Measurements from ENCODE around the gene PJVK. TPM values are rescaled to one million over a fixed set of nuclear protein-coding genes. Genes with fewer than 3 reads are reported as not detected.
A peak's percentile ranks its signal among the peaks of the same experiment; 100 is the strongest.

PJVK gene
- 1.8 TPM for polyA plus RNA-seq (2013, experiment 1 of 2)
- 1.6 TPM for polyA plus RNA-seq (2013, experiment 2 of 2)

GRCh38 chr2:178450774-178451525 is at the start of gene PJVK, which contains the start of gene PRKRA:
Gene PJVK, plus strand, starts transcription at chr2:178451378. Its CDS starts 2,032 bp downstream, at chr2:178453410.
Gene PRKRA, minus strand, starts transcription at chr2:178451175. Its CDS starts 145 bp downstream, at chr2:178451030.
- peak within 1 kb of the TSS; percentile 98 for H2AFZ ChIP-seq (ENCODE audit: low read depth, low read length)
- peak within 1 kb of the TSS; percentile 71 for H2BK120ac ChIP-seq (ENCODE audit: low read depth, low read length)
- peak within 1 kb of the TSS; percentile 91 for H2AK5ac ChIP-seq (ENCODE audit: low read length, severe bottlenecking)
- peak within 1 kb of the TSS; percentile 98 for H2BK15ac ChIP-seq (ENCODE audit: low read depth, poor library complexity, severe bottlenecking)
- H3K18ac ChIP-seq (ENCODE audit: low read depth in 1 of 2, low read length in 2 of 2) = peak within 1 kb of the TSS; percentile 87 to 100
- H2BK12ac ChIP-seq (ENCODE audit: low read length in 2 of 2) = peak within 1 kb of the TSS; percentile 44 to 95
- no peaks in the 10 kb centered on the region for H3K27me3 ChIP-seq (ENCODE audit: control insufficient read depth in 1 of 2, insufficient read depth in 1 of 2, low read length in 2 of 2)
- H3K79me1 ChIP-seq (replicated peaks; ENCODE audit: low read length, poor library complexity, severe bottlenecking) = peaks cover 22% of the 10 kb centered on the region
- H2BK5ac ChIP-seq (ENCODE audit: low read depth, low read length, poor library complexity, severe bottlenecking) = peak within 1 kb of the TSS; percentile 98
- H3K4ac ChIP-seq (ENCODE audit: low read depth in 1 of 2, low read length in 2 of 2) = peak within 1 kb of the TSS; percentile 90 to 98
- 1% methylated on average over 68 of the region's 76 CpGs for WGBS
- no peaks in the 10 kb centered on the region for H3K9me3 ChIP-seq (ENCODE audit: control insufficient read depth, low read length)
- H3K27ac ChIP-seq (ENCODE audit: low read length, poor library complexity, severe bottlenecking) = peak within 1 kb of the TSS; percentile 85
- peak within 1 kb of the TSS; percentile 99 for H3K9ac ChIP-seq (ENCODE audit: low read length)
- H4K8ac ChIP-seq (ENCODE audit: low read length) = peak within 1 kb of the TSS; percentile 98
- H3K4me1 ChIP-seq (ENCODE audit: control insufficient read depth, insufficient read depth, low read depth, low read length) = peaks cover 7% of the 10 kb centered on the region
- H3K4me3 ChIP-seq (ENCODE audit: insufficient read depth in 1 of 2, low read depth in 1 of 2, low read length in 2 of 2) = peak within 1 kb of the TSS; percentile 84 to 96
- peaks cover 8 to 26% of the 10 kb centered on the region in 2 experiments for H3K36me3 ChIP-seq (ENCODE audit: control insufficient read depth in 1 of 2, insufficient read depth in 2 of 2, low read depth in 1 of 2, low read length in 2 of 2)
- H3K4me2 ChIP-seq (ENCODE audit: low read length, poor library complexity, severe bottlenecking) = peak within 1 kb of the TSS; percentile 85
- H3K23ac ChIP-seq (ENCODE audit: low read length in 2 of 2) = peak within 1 kb of the TSS in 1 of 2 experiments; percentile 89
- peak; percentile 97 for DNase-seq
- H3K14ac ChIP-seq (ENCODE audit: low read length in 2 of 2) = peak within 1 kb of the TSS in 1 of 2 experiments; percentile 100
- H4K91ac ChIP-seq (ENCODE audit: low read length) = peak within 1 kb of the TSS; percentile 92

- H3K4me1 ChIP-seq (ENCODE audit: control insufficient read depth, insufficient read depth, low read depth, low read length) = peaks cover 2% of the 10 kb centered on the region
- no peak overlapping the region for H4K91ac ChIP-seq (ENCODE audit: low read length)
- H3K36me3 ChIP-seq (ENCODE audit: control insufficient read depth in 1 of 2, insufficient read depth in 2 of 2, low read depth in 1 of 2, low read length in 2 of 2) = no peaks in the 10 kb centered on the region
- H3K4me2 ChIP-seq (ENCODE audit: low read length, poor library complexity, severe bottlenecking) = no peak overlapping the region
- H3K4me3 ChIP-seq (ENCODE audit: insufficient read depth in 1 of 2, low read depth in 1 of 2, low read length in 2 of 2) = no peak overlapping the region
- no CpG with 5 or more reads among the region's 6 CpGs for WGBS
- H3K9me3 ChIP-seq (ENCODE audit: control insufficient read depth, low read length) = no peaks in the 10 kb centered on the region
- H3K27ac ChIP-seq (ENCODE audit: low read length, poor library complexity, severe bottlenecking) = no peak overlapping the region
- no peaks in the 10 kb centered on the region for H3K79me1 ChIP-seq (replicated peaks; ENCODE audit: low read length, poor library complexity, severe bottlenecking)
- H3K9ac ChIP-seq (ENCODE audit: low read length) = no peak overlapping the region
- H3K14ac ChIP-seq (ENCODE audit: low read length in 2 of 2) = no peak overlapping the region
- H2AFZ ChIP-seq (ENCODE audit: low read depth, low read length) = no peak overlapping the region
- H2BK15ac ChIP-seq (ENCODE audit: low read depth, poor library complexity, severe bottlenecking) = no peak overlapping the region
- H3K18ac ChIP-seq (ENCODE audit: low read depth in 1 of 2, low read length in 2 of 2) = no peak overlapping the region
- no peak overlapping the region for H3K4ac ChIP-seq (ENCODE audit: low read depth in 1 of 2, low read length in 2 of 2)
- H2BK12ac ChIP-seq (ENCODE audit: low read length in 2 of 2) = no peak overlapping the region
- no peaks in the 10 kb centered on the region for H3K27me3 ChIP-seq (ENCODE audit: control insufficient read depth in 1 of 2, insufficient read depth in 1 of 2, low read length in 2 of 2)
- no peak overlapping the region for H2BK5ac ChIP-seq (ENCODE audit: low read depth, low read length, poor library complexity, severe bottlenecking)
- H4K8ac ChIP-seq (ENCODE audit: low read length) = no peak overlapping the region
- no peak overlapping the region for H2AK5ac ChIP-seq (ENCODE audit: low read length, severe bottlenecking)
- no peak overlapping the region for H3K23ac ChIP-seq (ENCODE audit: low read length in 2 of 2)
- DNase-seq = no peak
- no peak overlapping the region for H2BK120ac ChIP-seq (ENCODE audit: low read depth, low read length)
These were observed 49.2 kb upstream of the PJVK start for GRCh38 chr2:178401994-178402437.

- Histone ChIP-seq H4K91ac (ENCODE audit: low read length) (no peak overlapping the region), H3K9me3 (ENCODE audit: control insufficient read depth, low read length) (no peaks in the 10 kb centered on the region), H3K4me1 (ENCODE audit: control insufficient read depth, insufficient read depth, low read depth, low read length) (peaks cover 2% of the 10 kb centered on the region), H3K4ac (ENCODE audit: low read depth in 1 of 2, low read length in 2 of 2) (no peak overlapping the region), H3K14ac (ENCODE audit: low read length in 2 of 2) (peak overlapping the region in 1 of 2 experiments; percentile 48), H3K79me1 (replicated peaks; ENCODE audit: low read length, poor library complexity, severe bottlenecking) (no peaks in the 10 kb centered on the region), H3K36me3 (ENCODE audit: control insufficient read depth in 1 of 2, insufficient read depth in 2 of 2, low read depth in 1 of 2, low read length in 2 of 2) (no peaks in the 10 kb centered on the region), H2AFZ (ENCODE audit: low read depth, low read length) (no peak overlapping the region), H3K23ac (ENCODE audit: low read length in 2 of 2) (no peak overlapping the region), H3K4me3 (ENCODE audit: insufficient read depth in 1 of 2, low read depth in 1 of 2, low read length in 2 of 2) (no peak overlapping the region), H3K27ac (ENCODE audit: low read length, poor library complexity, severe bottlenecking) (no peak overlapping the region), H2AK5ac (ENCODE audit: low read length, severe bottlenecking) (no peak overlapping the region), H2BK15ac (ENCODE audit: low read depth, poor library complexity, severe bottlenecking) (no peak overlapping the region), H3K18ac (ENCODE audit: low read depth in 1 of 2, low read length in 2 of 2) (peak overlapping the region in 1 of 2 experiments; percentile 57), H2BK120ac (ENCODE audit: low read depth, low read length) (no peak overlapping the region), H3K27me3 (ENCODE audit: control insufficient read depth in 1 of 2, insufficient read depth in 1 of 2, low read length in 2 of 2) (no peaks in the 10 kb centered on the region), H3K4me2 (ENCODE audit: low read length, poor library complexity, severe bottlenecking) (no peak overlapping the region), H2BK12ac (ENCODE audit: low read length in 2 of 2) (peak overlapping the region in 1 of 2 experiments; percentile 83), H2BK5ac (ENCODE audit: low read depth, low read length, poor library complexity, severe bottlenecking) (no peak overlapping the region), H3K9ac (ENCODE audit: low read length) (no peak overlapping the region), H4K8ac (ENCODE audit: low read length) (no peak overlapping the region)
- DNase-seq = no peak
- WGBS = 38% methylated on average over 1 of the region's 3 CpGs
These were observed 47.4 kb upstream of the PJVK start for GRCh38 chr2:178403671-178404306.

GRCh38 chr2:178404368-178404767 is 46.8 kb upstream of the PJVK start:
- H4K91ac ChIP-seq (ENCODE audit: low read length) = no peak overlapping the region
- no peaks in the 10 kb centered on the region for H3K79me1 ChIP-seq (replicated peaks; ENCODE audit: low read length, poor library complexity, severe bottlenecking)
- no peak overlapping the region for H2AK5ac ChIP-seq (ENCODE audit: low read length, severe bottlenecking)
- no peak overlapping the region for H2BK120ac ChIP-seq (ENCODE audit: low read depth, low read length)
- no peak overlapping the region for H3K23ac ChIP-seq (ENCODE audit: low read length in 2 of 2)
- no peak overlapping the region for H3K9ac ChIP-seq (ENCODE audit: low read length)
- H3K27me3 ChIP-seq (ENCODE audit: control insufficient read depth in 1 of 2, insufficient read depth in 1 of 2, low read length in 2 of 2) = no peaks in the 10 kb centered on the region
- H3K4me1 ChIP-seq (ENCODE audit: control insufficient read depth, insufficient read depth, low read depth, low read length) = peaks cover 2% of the 10 kb centered on the region
- H2BK5ac ChIP-seq (ENCODE audit: low read depth, low read length, poor library complexity, severe bottlenecking) = no peak overlapping the region
- H3K9me3 ChIP-seq (ENCODE audit: control insufficient read depth, low read length) = no peaks in the 10 kb centered on the region
- no peak overlapping the region for H3K4ac ChIP-seq (ENCODE audit: low read depth in 1 of 2, low read length in 2 of 2)
- H2BK12ac ChIP-seq (ENCODE audit: low read length in 2 of 2) = no peak overlapping the region
- H3K4me3 ChIP-seq (ENCODE audit: insufficient read depth in 1 of 2, low read depth in 1 of 2, low read length in 2 of 2) = no peak overlapping the region
- 1% methylated on average over 4 of the region's 4 CpGs for WGBS
- H3K14ac ChIP-seq (ENCODE audit: low read length in 2 of 2) = no peak overlapping the region
- H3K18ac ChIP-seq (ENCODE audit: low read depth in 1 of 2, low read length in 2 of 2) = no peak overlapping the region
- peak; percentile 93 for DNase-seq
- no peak overlapping the region for H2BK15ac ChIP-seq (ENCODE audit: low read depth, poor library complexity, severe bottlenecking)
- no peak overlapping the region for H3K27ac ChIP-seq (ENCODE audit: low read length, poor library complexity, severe bottlenecking)
- H3K36me3 ChIP-seq (ENCODE audit: control insufficient read depth in 1 of 2, insufficient read depth in 2 of 2, low read depth in 1 of 2, low read length in 2 of 2) = no peaks in the 10 kb centered on the region
- no peak overlapping the region for H2AFZ ChIP-seq (ENCODE audit: low read depth, low read length)
- H3K4me2 ChIP-seq (ENCODE audit: low read length, poor library complexity, severe bottlenecking) = no peak overlapping the region
- no peak overlapping the region for H4K8ac ChIP-seq (ENCODE audit: low read length)
